Caco-2 (cell line): ENCODE results near the gene TGFB2. TPM values are rescaled to one million over a fixed set of nuclear protein-coding genes. Genes with fewer than 3 reads are reported as not detected.

ENCODE experiments used
- BruUV-seq: library from RNA; stranded (reverse); fragments of 400-500 nt; replicated peaks from 2 replicates; lab custom pipeline; 2021; lab: Mats Ljungman, UMichigan
- CTCF ChIA-PET: fragments of 300-600 bp; sonication (Branson Sonifier 250); formaldehyde crosslinking; loops from one replicate; lab custom pipeline; 2022; ENCODE audit warnings: antibody characterized with exemption; lab: Charles Lee
- POLR2A ChIA-PET: fragments of 300-600 bp; sonication (Branson Sonifier 250); formaldehyde crosslinking; loops from one replicate; lab custom pipeline; 2022; ENCODE audit warnings: antibody characterized with exemption; lab: Charles Lee
- DNase-seq, 2 experiments: peaks; one replicate each; pipeline versions ENCODE4 v3.0.0 to v3.0.0-alpha.2; 2020 to 2022
- H3K27me3 ChIP-seq: replicated peaks from 2 replicates; pipeline ENCODE4 v1.6.0; 2011; ENCODE audit warnings: low read length; ENCODE audit not compliant: control insufficient read depth, insufficient read depth
- H3K36me3 ChIP-seq: 2 replicates; pipeline ENCODE4 v1.5.1; 2011; ENCODE audit warnings: low read length; ENCODE audit not compliant: control insufficient read depth, insufficient read depth
- H3K4me1 ChIP-seq: fragments of 250-450 bp; sonication (Bioruptor Pico); 2 replicates; pipeline ENCODE4 v1.5.1; 2020; ENCODE audit warnings: mild to moderate bottlenecking
- H3K4me3 ChIP-seq: 2 replicates; pipeline ENCODE4 v1.5.1; 2011; ENCODE audit warnings: low read depth, mild to moderate bottlenecking, control low read depth, low read length
- H3K9me3 ChIP-seq: fragments of 250-450 bp; sonication (Bioruptor Pico); 2 replicates; pipeline ENCODE4 v1.5.1; 2020; ENCODE audit warnings: mild to moderate bottlenecking, moderate library complexity
- H3K27ac Mint-ChIP-seq: one replicate; pipeline ENCODE4 v1.8.0; 2022; ENCODE audit warnings: mixed read lengths; ENCODE audit not compliant: unreplicated experiment
- H3K27me3 Mint-ChIP-seq: one replicate; pipeline ENCODE4 v1.8.0; 2022; ENCODE audit warnings: mixed read lengths; ENCODE audit not compliant: insufficient read depth, unreplicated experiment
- H3K36me3 Mint-ChIP-seq: one replicate; pipeline ENCODE4 v1.8.0; 2022; ENCODE audit warnings: mild to moderate bottlenecking, mixed read lengths; ENCODE audit not compliant: insufficient read depth, unreplicated experiment
- H3K4me1 Mint-ChIP-seq: one replicate; pipeline ENCODE4 v1.8.0; 2022; ENCODE audit warnings: low read depth, mixed read lengths; ENCODE audit not compliant: unreplicated experiment
- H3K4me3 Mint-ChIP-seq: one replicate; pipeline ENCODE4 v1.8.0; 2022; ENCODE audit warnings: mild to moderate bottlenecking, moderate library complexity, mixed read lengths; ENCODE audit not compliant: unreplicated experiment
- H3K9me3 Mint-ChIP-seq: one replicate; pipeline ENCODE4 v1.8.0; 2022; ENCODE audit warnings: mixed read lengths; ENCODE audit not compliant: unreplicated experiment
- intact Hi-C: fragments of 100-400 bp; cut with micrococcal nuclease; formaldehyde crosslinking; loops from one replicate; pipeline ENCODE4 v1.10.0; 2022; ENCODE audit not compliant: unreplicated experiment
- total RNA-seq: library from RNA; stranded (reverse); gene quantifications from 2 replicates; pipeline ENCODE4 v1.2.3, GENCODE V29; 2022
- TF ChIP-seq, protein P1 (sequence below), 2 experiments: fragments of 200-600 bp in 1 of 2; IDR thresholded peaks; 1 replicate in 1 of 2; 2 replicates in 1 of 2; pipeline versions ENCODE4 v1.5.1 to v1.8.0; 2011 to 2022; ENCODE audit warnings: antibody characterized with exemption in 1 of 2, control low read depth in 1 of 2, inconsistent platforms in 1 of 2, low read depth in 1 of 2, low read length in 1 of 2, mild to moderate bottlenecking in 1 of 2, moderate library complexity in 1 of 2; ENCODE audit not compliant: insufficient read depth in 1 of 2, severe bottlenecking in 1 of 2, unreplicated experiment in 1 of 2

Gene TGFB2
- total RNA-seq, 1 experiment from 2014 or later: 14.2 TPM

DNA sequence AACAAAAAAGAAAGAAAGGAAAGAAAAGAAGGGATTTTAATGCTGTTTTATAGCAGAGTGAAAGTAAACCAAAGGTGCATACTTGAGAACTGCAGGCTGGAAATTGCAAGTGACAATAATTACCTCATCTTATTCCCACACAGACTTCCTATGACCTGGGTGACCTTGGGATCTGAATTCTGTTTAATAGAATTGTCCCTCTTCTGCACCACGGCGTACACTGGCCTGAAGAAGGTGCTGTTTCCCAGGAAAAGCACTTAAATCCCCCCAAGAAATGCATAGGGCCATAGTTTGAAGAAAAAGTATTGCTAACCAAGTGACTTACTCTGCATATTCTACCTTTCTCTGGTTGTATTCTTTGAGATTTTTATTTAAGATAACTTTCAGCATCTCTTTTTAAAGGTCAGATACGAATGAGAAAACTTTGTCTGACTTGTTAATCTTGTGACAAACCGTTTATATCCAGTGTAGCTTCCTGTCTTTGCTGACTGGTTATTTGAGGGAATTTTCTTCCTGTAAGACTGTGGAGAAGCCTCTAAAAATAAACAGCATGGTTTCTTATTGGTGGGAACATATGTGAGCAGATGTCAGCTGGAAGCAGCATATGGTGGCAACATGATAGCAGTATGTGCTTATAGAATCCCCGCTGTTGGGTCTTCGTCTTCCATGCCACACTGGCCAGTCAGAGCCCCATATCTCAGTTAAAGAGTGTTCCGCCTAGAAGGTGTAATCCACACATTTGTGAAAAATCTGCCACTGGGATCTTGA is 16.3 kb downstream of the TGFB2 start:
- Histone ChIP-seq H3K4me3 (no peak overlapping the region), H3K4me1 (peaks cover 38% of the 10 kb centered on the region), H3K9me3 (no peaks in the 10 kb centered on the region), H3K27me3 (no peaks in the 10 kb centered on the region), H3K36me3 (no peaks in the 10 kb centered on the region)
- no peaks in the 10 kb centered on the region for H3K27me3 Mint-ChIP-seq
- no peaks in the 10 kb centered on the region for H3K4me1 Mint-ChIP-seq
- peaks cover 12% of the 10 kb centered on the region for H3K36me3 Mint-ChIP-seq
- no peak overlapping the region for H3K4me3 Mint-ChIP-seq
- intact Hi-C loops: loop anchor here (1.0 to 10.0 kb wide), 4 partner anchors 160 to 953 kb away; no protein-coding TSS in a partner anchor
- TF ChIP-seq, protein P1, sequence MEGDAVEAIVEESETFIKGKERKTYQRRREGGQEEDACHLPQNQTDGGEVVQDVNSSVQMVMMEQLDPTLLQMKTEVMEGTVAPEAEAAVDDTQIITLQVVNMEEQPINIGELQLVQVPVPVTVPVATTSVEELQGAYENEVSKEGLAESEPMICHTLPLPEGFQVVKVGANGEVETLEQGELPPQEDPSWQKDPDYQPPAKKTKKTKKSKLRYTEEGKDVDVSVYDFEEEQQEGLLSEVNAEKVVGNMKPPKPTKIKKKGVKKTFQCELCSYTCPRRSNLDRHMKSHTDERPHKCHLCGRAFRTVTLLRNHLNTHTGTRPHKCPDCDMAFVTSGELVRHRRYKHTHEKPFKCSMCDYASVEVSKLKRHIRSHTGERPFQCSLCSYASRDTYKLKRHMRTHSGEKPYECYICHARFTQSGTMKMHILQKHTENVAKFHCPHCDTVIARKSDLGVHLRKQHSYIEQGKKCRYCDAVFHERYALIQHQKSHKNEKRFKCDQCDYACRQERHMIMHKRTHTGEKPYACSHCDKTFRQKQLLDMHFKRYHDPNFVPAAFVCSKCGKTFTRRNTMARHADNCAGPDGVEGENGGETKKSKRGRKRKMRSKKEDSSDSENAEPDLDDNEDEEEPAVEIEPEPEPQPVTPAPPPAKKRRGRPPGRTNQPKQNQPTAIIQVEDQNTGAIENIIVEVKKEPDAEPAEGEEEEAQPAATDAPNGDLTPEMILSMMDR (IDR thresholded peaks at IDR 0.05; ENCODE audit: insufficient read depth in 1 of 2, low read depth in 1 of 2, low read length in 1 of 2, severe bottlenecking in 1 of 2, unreplicated experiment in 1 of 2): peak; percentile 58 to 68
- DNase-seq: peak in 1 of 2 experiments; percentile 48
- no TSS peak for BruUV-seq
- no peak overlapping the region for H3K27ac Mint-ChIP-seq
- no peaks in the 10 kb centered on the region for H3K9me3 Mint-ChIP-seq
- POLR2A ChIA-PET: no interaction called here
- CTCF ChIA-PET: no interaction called here

DNA sequence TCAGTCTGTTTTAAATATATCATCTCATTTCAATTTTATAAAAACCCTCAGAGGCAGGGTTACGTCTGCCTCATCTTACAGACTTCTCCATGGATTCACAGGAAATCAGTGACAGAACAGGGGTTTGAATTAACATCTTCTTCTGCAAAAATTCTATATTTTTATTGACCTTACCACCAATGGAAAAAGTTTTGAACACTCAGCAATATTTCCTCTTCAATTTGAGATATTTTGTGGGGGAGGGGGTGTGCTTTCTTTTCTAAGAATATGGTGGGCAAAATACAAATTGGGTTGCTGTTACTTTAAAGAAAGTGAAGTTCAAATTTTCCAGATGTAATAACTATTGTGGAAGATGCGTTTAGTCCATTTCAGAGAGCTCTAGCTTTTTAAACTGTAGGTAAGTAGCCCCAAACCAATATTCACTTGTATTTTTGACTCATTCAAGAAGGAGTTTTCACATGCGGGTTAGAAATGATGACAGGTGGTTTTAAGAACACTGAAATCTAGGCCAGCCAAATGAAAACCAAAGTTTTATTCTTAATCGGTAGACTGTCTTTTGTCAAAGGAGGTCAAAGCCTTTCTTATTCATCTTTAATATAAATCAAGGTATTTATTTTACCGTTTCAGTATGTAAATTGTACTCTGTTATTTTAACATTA is 17.4 kb downstream of the TGFB2 start:
- H3K4me3 Mint-ChIP-seq: no peak overlapping the region
- peaks cover 7% of the 10 kb centered on the region for H3K36me3 Mint-ChIP-seq
- H3K27me3 ChIP-seq: no peaks in the 10 kb centered on the region
- H3K9me3 ChIP-seq: no peaks in the 10 kb centered on the region
- TF ChIP-seq, protein P1 (IDR thresholded peaks at IDR 0.05; ENCODE audit: insufficient read depth in 1 of 2, low read depth in 1 of 2, low read length in 1 of 2, severe bottlenecking in 1 of 2, unreplicated experiment in 1 of 2): no peak
- BruUV-seq: no TSS peak
- ChIA-PET POLR2A (no interaction called here), CTCF (interaction anchor here (1.0 kb wide), 1 partner anchor 16 kb away, joined by 3 read pairs; no protein-coding TSS in a partner anchor)
- no peak overlapping the region for H3K27ac Mint-ChIP-seq
- DNase-seq: no peak
- no peaks in the 10 kb centered on the region for H3K9me3 Mint-ChIP-seq
- no peak overlapping the region for H3K4me3 ChIP-seq
- no peaks in the 10 kb centered on the region for H3K27me3 Mint-ChIP-seq
- H3K4me1 ChIP-seq: peaks cover 44% of the 10 kb centered on the region
- intact Hi-C loops: loop anchor here (10.0 kb wide), 1 partner anchor 952 kb away; no protein-coding TSS in a partner anchor
- no peaks in the 10 kb centered on the region for H3K36me3 ChIP-seq
- H3K4me1 Mint-ChIP-seq: no peaks in the 10 kb centered on the region

- peaks cover 7% of the 10 kb centered on the region for H3K36me3 Mint-ChIP-seq
- H3K27ac Mint-ChIP-seq: no peak overlapping the region
- TF ChIP-seq, protein P1 (IDR thresholded peaks at IDR 0.05; ENCODE audit: insufficient read depth in 1 of 2, low read depth in 1 of 2, low read length in 1 of 2, severe bottlenecking in 1 of 2, unreplicated experiment in 1 of 2): no peak
- Histone ChIP-seq H3K4me1 (peaks cover 45% of the 10 kb centered on the region), H3K27me3 (no peaks in the 10 kb centered on the region), H3K36me3 (no peaks in the 10 kb centered on the region), H3K4me3 (no peak overlapping the region), H3K9me3 (no peaks in the 10 kb centered on the region)
- DNase-seq: no peak
- BruUV-seq: no TSS peak
- CTCF ChIA-PET: interaction anchor here (1.0 kb wide), 1 partner anchor 16 kb away, joined by 3 read pairs; no protein-coding TSS in a partner anchor
- intact Hi-C loops: loop anchor here (10.0 kb wide), 1 partner anchor 952 kb away; no protein-coding TSS in a partner anchor
- no peak overlapping the region for H3K4me3 Mint-ChIP-seq
- H3K4me1 Mint-ChIP-seq: no peaks in the 10 kb centered on the region
- POLR2A ChIA-PET: interaction anchor here (1.2 kb wide), 1 partner anchor 18 kb away, joined by 5 read pairs; no protein-coding TSS in a partner anchor
- H3K27me3 Mint-ChIP-seq: no peaks in the 10 kb centered on the region
- H3K9me3 Mint-ChIP-seq: no peaks in the 10 kb centered on the region
These were observed 18.0 kb downstream of the TGFB2 start for GRCh38 chr1:218363141-218363540.
